ENCODE data around the gene NFS1. TPM values are rescaled to one million over a fixed set of nuclear protein-coding genes. Genes with fewer than 3 reads are reported as not detected.

Gene NFS1
- 18.9 and 24.0 TPM in 2 replicates for total RNA-seq

GRCh38 chr20:35699127-35699956, at the start of gene NFS1, which contains the start of gene ROMO1:
NFS1 (minus strand) TSS chr20:35699352; CDS start chr20:35699288, 64 bp downstream.
ROMO1 (plus strand) TSS chr20:35699405; CDS start chr20:35699633, 228 bp downstream.

GRCh38 chr20:35741892-35742740, 43.0 kb upstream of the NFS1 start, which contains the start of gene RBM39:
RBM39 (minus strand) TSS chr20:35742260; CDS start chr20:35740874, 1,386 bp downstream.

GRCh38 chr20:35664466-35665206, 34.5 kb downstream of the NFS1 start, which contains the start of the genes CPNE1 and RBM12:
CPNE1 (minus strand) TSS chr20:35664900; CDS start chr20:35632923, 31,977 bp downstream.
RBM12 (minus strand) TSS chr20:35664900; CDS start chr20:35655322, 9,578 bp downstream.

Other genes starting within 250 kb of the NFS1 start
- gene CEP250, start 243.8 kb downstream of the NFS1 start, total RNA-seq = 23.7 and 30.9 TPM in 2 replicates
- gene C20orf173, start 169.7 kb downstream of the NFS1 start, total RNA-seq = not detected in 2 replicates
- gene ERGIC3, start 157.3 kb downstream of the NFS1 start, total RNA-seq = 407 and 670 TPM in 2 replicates
- 4.7 and 10.2 TPM in 2 replicates for gene SPAG4, start 83.5 kb downstream of the NFS1 start, total RNA-seq
- gene CPNE1, start 34.5 kb downstream of the NFS1 start, total RNA-seq = 169 and 177 TPM in 2 replicates
- 24.6 and 29.3 TPM in 2 replicates for gene RBM12, start 34.5 kb downstream of the NFS1 start, total RNA-seq
- 284 and 482 TPM in 2 replicates for gene ROMO1, start 53 bp upstream of the NFS1 start, total RNA-seq
- 335 and 481 TPM in 2 replicates for gene RBM39, start 42.9 kb upstream of the NFS1 start, total RNA-seq
- 19.3 and 24.7 TPM in 2 replicates for gene PHF20, start 72.7 kb upstream of the NFS1 start, total RNA-seq

All from bronchial smooth muscle cell (primary cell).